ENCODE results near the gene LETM1.

GRCh38 chr4:1833307-1834046 is 22.5 kb downstream of the LETM1 start:
- TF ChIP-seq RFX5 (IDR thresholded peaks at IDR 0.05; ENCODE audit: borderline replicate concordance, low read depth, low read length) (no peak), CTCF (IDR thresholded peaks at IDR 0.05; ENCODE audit: control extremely low read depth in 1 of 3, insufficient read depth in 1 of 3, low read depth in 1 of 3, low read length in 3 of 3) (no peak), CHD2 (IDR thresholded peaks at IDR 0.05; ENCODE audit: low read length) (no peak), MAFK (IDR thresholded peaks at IDR 0.05; ENCODE audit: low read depth, low read length) (no peak)
